K562 (cell line): ENCODE measurements around the gene CDK11B. TPM values are rescaled to one million over a fixed set of nuclear protein-coding genes. Genes with fewer than 3 reads are reported as not detected.

Experiments used
- CBFA2T2 ChIP-seq: fragments of 450-650 bp; conservative IDR thresholded peaks from 2 replicates; pipeline ENCODE4 v1.6.1; 2017; ENCODE audit warnings: mild to moderate bottlenecking
- CBFA2T3 ChIP-seq: fragments of 450-650 bp; IDR thresholded peaks from 2 replicates; pipeline ENCODE4 v1.6.1; 2017
- DPF2 ChIP-seq: fragments of 450-650 bp; IDR thresholded peaks from 2 replicates; pipeline ENCODE4 v1.6.1; 2016
- EGR1 ChIP-seq: fragments of 450-650 bp; conservative IDR thresholded peaks from 2 replicates; pipeline ENCODE4 v1.6.1; 2017; ENCODE audit warnings: mild to moderate bottlenecking
- FOXA1 ChIP-seq: fragments of 450-650 bp; IDR thresholded peaks from 2 replicates; pipeline ENCODE4 v1.6.1; 2016; ENCODE audit warnings: mild to moderate bottlenecking, borderline replicate concordance
- FOXJ2 ChIP-seq: fragments of 200-800 bp; sonication (Bioruptor generic); IDR thresholded peaks from 2 replicates; pipeline ENCODE4 v1.6.1; 2016; ENCODE audit warnings: missing genetic modification characterization, missing compliant biosample characterization
- FOXK1 ChIP-seq: sonication (generic); formaldehyde crosslinking; IDR thresholded peaks from 2 replicates; pipeline ENCODE4 v1.8.0; 2022; ENCODE audit warnings: missing genetic modification reagents, mild to moderate bottlenecking, borderline replicate concordance
- GATA2 ChIP-seq: sonication (generic); formaldehyde crosslinking; IDR thresholded peaks from 2 replicates; pipeline ENCODE4 v1.4.0; 2020; ENCODE audit warnings: mild to moderate bottlenecking, missing genetic modification reagents
- IFI16 ChIP-seq: fragments of 250-450 bp; sonication (Bioruptor Pico); IDR thresholded peaks from 2 replicates; pipeline ENCODE4 v2.1.2; 2022; ENCODE audit warnings: mild to moderate bottlenecking, inconsistent platforms
- KLF1 ChIP-seq: fragments of 450-650 bp; IDR thresholded peaks from 2 replicates; pipeline ENCODE4 v1.6.1; 2016; ENCODE audit warnings: missing genetic modification characterization, missing compliant biosample characterization
- MEF2A ChIP-seq: IDR thresholded peaks from 2 replicates; pipeline ENCODE4 v1.6.1; 2011; ENCODE audit warnings: low read depth, mild to moderate bottlenecking, low read length, moderate library complexity; ENCODE audit not compliant: control insufficient read depth
- MLX ChIP-seq, 2 experiments: fragments of 450-650 bp in 1 of 2; sonication (generic) in 1 of 2; formaldehyde crosslinking; conservative IDR thresholded peaks; 2 replicates each; pipeline versions ENCODE4 v1.4.0 to v1.8.1; 2020 to 2022; ENCODE audit warnings: mild to moderate bottlenecking in 1 of 2, missing genetic modification reagents in 1 of 2
- NFRKB ChIP-seq: fragments of 450-650 bp; IDR thresholded peaks from 2 replicates; pipeline ENCODE4 v1.6.1; 2016; ENCODE audit warnings: low read depth
- PATZ1 ChIP-seq: fragments of 250-450 bp; sonication (Bioruptor Pico); IDR thresholded peaks from 2 replicates; pipeline ENCODE4 v1.5.0; 2020; ENCODE audit warnings: mild to moderate bottlenecking, borderline replicate concordance
- PHF8 ChIP-seq: fragments of 200-600 bp; sonication (generic); IDR thresholded peaks from 2 replicates; pipeline ENCODE4 v1.6.1; 2012; ENCODE audit warnings: mixed run types, mild to moderate bottlenecking, inconsistent platforms, low read length, moderate library complexity, borderline replicate concordance
- POLR2AphosphoS5 ChIP-seq: IDR thresholded peaks from 2 replicates; pipeline ENCODE4 v1.6.1; 2011; ENCODE audit warnings: mild to moderate bottlenecking, low read depth, low read length, moderate library complexity; ENCODE audit not compliant: control insufficient read depth, insufficient read depth
- PTRF ChIP-seq: fragments of 450-650 bp; IDR thresholded peaks from 2 replicates; pipeline ENCODE4 v1.6.1; 2016; ENCODE audit warnings: mild to moderate bottlenecking, missing genetic modification characterization, missing compliant biosample characterization
- RNF2 ChIP-seq: sonication (generic); IDR thresholded peaks from 2 replicates; pipeline ENCODE4 v1.6.1; 2016
- SIX5 ChIP-seq, 2 experiments: IDR thresholded peaks; 2 replicates each; pipeline ENCODE4 v1.6.1; 2011; ENCODE audit warnings: low read length in 2 of 2, borderline replicate concordance in 1 of 2, low read depth in 1 of 2, mild to moderate bottlenecking in 1 of 2, moderate library complexity in 1 of 2; ENCODE audit not compliant: insufficient read depth in 1 of 2
- TBL1XR1 ChIP-seq, 2 experiments: IDR thresholded peaks; 2 replicates each; pipeline ENCODE4 v1.6.1; 2012; ENCODE audit warnings: improper control_type of control experiment in 2 of 2, low read length in 2 of 2, mild to moderate bottlenecking in 1 of 2
- ZNF124 ChIP-seq: sonication (generic); formaldehyde crosslinking; IDR thresholded peaks from 2 replicates; pipeline ENCODE4 v1.8.1; 2022; ENCODE audit warnings: missing genetic modification reagents
- ZNF263 ChIP-seq: sonication (generic); formaldehyde crosslinking; IDR thresholded peaks from 2 replicates; pipeline ENCODE4 v1.8.0; 2022; ENCODE audit warnings: mild to moderate bottlenecking, missing genetic modification reagents, borderline replicate concordance
- polyA plus RNA-seq, 8 experiments: library from polyadenylated mRNA; depleted of rRNA in 4 of 8; stranded (reverse) in 5 of 8; unstranded in 3 of 8; fragments of >200 nt; fragmentation: Nextera tagmentation in 2 of 8; fragmentation: Illumina TruSeq in 1 of 8; extraction: Ambion mirVana in 2 of 8; extraction: Trizol in 1 of 8; gene quantifications; 2 replicates each; pipeline versions ENCODE4 v1.2.1 to v1.2.3, GENCODE V29; 2011 to 2014; ENCODE audit warnings: inconsistent platforms in 1 of 8, missing spikeins in 1 of 8
- total RNA-seq, 7 experiments: library from RNA; depleted of rRNA in 6 of 7; stranded (reverse); fragments of >200 nt in 6 of 7; fragmentation: Illumina TruSeq in 2 of 7; extraction: Trizol in 2 of 7; gene quantifications; 2 replicates each; pipeline versions ENCODE4 v1.2.1 to v1.2.3, GENCODE V29; 2011 to 2021; ENCODE audit warnings: low replicate concordance in 1 of 7
- TF ChIP-seq, protein P1 (sequence below): fragments of 450-650 bp; conservative IDR thresholded peaks from 2 replicates; pipeline ENCODE4 v1.6.1; 2016; ENCODE audit warnings: missing genetic modification characterization, low read depth, mild to moderate bottlenecking, control low read depth, missing compliant biosample characterization
- TF ChIP-seq, protein P2 (sequence below): sonication (generic); formaldehyde crosslinking; IDR thresholded peaks from 2 replicates; pipeline ENCODE4 v1.8.0; 2022; ENCODE audit warnings: mild to moderate bottlenecking, low read depth, missing genetic modification reagents

CDK11B gene
- total and polyA plus RNA-seq, 9 of the 15 experiments (the other 6 are each of a cell fraction or from before 2014, with no cell fraction given): 2.8 to 52.2 (median 19.5) TPM

- no peak for TF ChIP-seq SIX5 (IDR thresholded peaks at IDR 0.05; ENCODE audit: borderline replicate concordance in 1 of 2, insufficient read depth in 1 of 2, low read depth in 1 of 2, low read length in 2 of 2)
- no peak for TF ChIP-seq GATA2 (CRISPR knock-in tag)
- no peak; the same call in 1 of the 2 replicates for TF ChIP-seq ZNF263
- peak; percentile 94 for TF ChIP-seq EGR1
- TF ChIP-seq PATZ1 (CRISPR knock-in tag): no peak
- TF ChIP-seq FOXA1: no peak
- no peak for TF ChIP-seq NFRKB
- no peak for TF ChIP-seq KLF1 (tag)
- TF ChIP-seq PHF8: no peak; the same call in 1 of the 2 replicates
- TF ChIP-seq FOXJ2 (tag): no peak
- peak; percentile 13; the same call in 1 of the 2 replicates for TF ChIP-seq DPF2
- TF ChIP-seq PTRF (tag): no peak
- no peak for TF ChIP-seq MEF2A
- TF ChIP-seq CBFA2T2: peak; percentile 52
- no peak for TF ChIP-seq ZNF124
- TF ChIP-seq, protein P1, sequence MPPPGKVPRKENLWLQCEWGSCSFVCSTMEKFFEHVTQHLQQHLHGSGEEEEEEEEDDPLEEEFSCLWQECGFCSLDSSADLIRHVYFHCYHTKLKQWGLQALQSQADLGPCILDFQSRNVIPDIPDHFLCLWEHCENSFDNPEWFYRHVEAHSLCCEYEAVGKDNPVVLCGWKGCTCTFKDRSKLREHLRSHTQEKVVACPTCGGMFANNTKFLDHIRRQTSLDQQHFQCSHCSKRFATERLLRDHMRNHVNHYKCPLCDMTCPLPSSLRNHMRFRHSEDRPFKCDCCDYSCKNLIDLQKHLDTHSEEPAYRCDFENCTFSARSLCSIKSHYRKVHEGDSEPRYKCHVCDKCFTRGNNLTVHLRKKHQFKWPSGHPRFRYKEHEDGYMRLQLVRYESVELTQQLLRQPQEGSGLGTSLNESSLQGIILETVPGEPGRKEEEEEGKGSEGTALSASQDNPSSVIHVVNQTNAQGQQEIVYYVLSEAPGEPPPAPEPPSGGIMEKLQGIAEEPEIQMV (tag): no peak
- TF ChIP-seq FOXK1 (CRISPR knock-in tag): no peak
- no peak for TF ChIP-seq MLX (CRISPR knock-in tag; conservative IDR thresholded peaks at IDR 0.05)
- peak; percentile 33; the same call in 1 of the 2 replicates for TF ChIP-seq RNF2
- TF ChIP-seq CBFA2T3: peak; percentile 79
- no peak for TF ChIP-seq TBL1XR1 (IDR thresholded peaks at IDR 0.05; ENCODE audit: low read length in 2 of 2)
- TF ChIP-seq IFI16 (CRISPR knock-in tag): no peak
- TF ChIP-seq, protein P2, sequence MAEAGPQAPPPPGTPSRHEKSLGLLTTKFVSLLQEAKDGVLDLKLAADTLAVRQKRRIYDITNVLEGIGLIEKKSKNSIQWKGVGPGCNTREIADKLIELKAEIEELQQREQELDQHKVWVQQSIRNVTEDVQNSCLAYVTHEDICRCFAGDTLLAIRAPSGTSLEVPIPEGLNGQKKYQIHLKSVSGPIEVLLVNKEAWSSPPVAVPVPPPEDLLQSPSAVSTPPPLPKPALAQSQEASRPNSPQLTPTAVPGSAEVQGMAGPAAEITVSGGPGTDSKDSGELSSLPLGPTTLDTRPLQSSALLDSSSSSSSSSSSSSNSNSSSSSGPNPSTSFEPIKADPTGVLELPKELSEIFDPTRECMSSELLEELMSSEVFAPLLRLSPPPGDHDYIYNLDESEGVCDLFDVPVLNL (CRISPR knock-in tag): no peak
- TF ChIP-seq POLR2AphosphoS5: peak; percentile 46; the same call in 1 of the 2 replicates
Observed at GRCh38 chr1:1614204-1614953, 44.4 kb downstream of the CDK11B start (continued).
